C4-2B (cell line): ENCODE results near the gene TM2D3.

ENCODE experiments used
- CTCF ChIP-seq: fragments of 450-650 bp; conservative IDR thresholded peaks from 2 replicates; pipeline ENCODE4 v1.5.1; 2017; ENCODE audit warnings: mild to moderate bottlenecking
- ZFX ChIP-seq: fragments of 450-650 bp; IDR thresholded peaks from 2 replicates; pipeline ENCODE4 v1.6.1; 2017

- TF ChIP-seq CTCF (no peak), ZFX (no peak)
Observed at GRCh38 chr15:101604124-101604874, 47.9 kb downstream of the TM2D3 start.
